WTC11 (cell line): Measurements from ENCODE around the gene SLC9A7. TPM values are rescaled to one million over a fixed set of nuclear protein-coding genes. Genes with fewer than 3 reads are reported as not detected.

Experiments
- ATAC-seq: fragments of 200-7000 bp; cut with Tn5 transposase; 2 replicates; pipeline ENCODE4 v1.10.0; 2021; ENCODE audit warnings: mild to moderate bottlenecking, moderate library complexity
- CTCF ChIA-PET: fragments of 300-600 bp; sonication (Branson Sonifier 250); formaldehyde crosslinking; loops from one replicate; lab custom pipeline; 2021; ENCODE audit warnings: antibody characterized with exemption; lab: Charles Lee
- POLR2A ChIA-PET: fragments of 350-600 bp; sonication (Branson Sonifier 250); formaldehyde crosslinking; loops from one replicate; lab custom pipeline; 2021; ENCODE audit warnings: antibody characterized with exemption; lab: Charles Lee
- DNase-seq: peaks from one replicate; pipeline ENCODE4 v3.0.0; 2021; ENCODE audit warnings: low spot score
- H3K27ac Mint-ChIP-seq: 2 replicates; pipeline ENCODE4 v1.8.0; 2021; ENCODE audit warnings: mixed read lengths
- H3K27me3 Mint-ChIP-seq: 2 replicates; pipeline ENCODE4 v1.8.0; 2021; ENCODE audit warnings: low read depth, mild to moderate bottlenecking, moderate library complexity, mixed read lengths
- H3K36me3 Mint-ChIP-seq: 2 replicates; pipeline ENCODE4 v1.8.0; 2021; ENCODE audit warnings: mixed read lengths
- H3K4me1 Mint-ChIP-seq: 2 replicates; pipeline ENCODE4 v1.8.0; 2022; ENCODE audit warnings: mixed read lengths
- H3K4me3 Mint-ChIP-seq: 2 replicates; pipeline ENCODE4 v1.8.0; 2021; ENCODE audit warnings: mild to moderate bottlenecking, moderate library complexity, mixed read lengths
- H3K9me3 Mint-ChIP-seq: 2 replicates; pipeline ENCODE4 v1.8.0; 2021; ENCODE audit warnings: mixed read lengths
- ATF1 ChIP-seq: sonication (generic); formaldehyde crosslinking; IDR thresholded peaks from 2 replicates; pipeline ENCODE4 v1.8.1; 2023; ENCODE audit warnings: mild to moderate bottlenecking, moderate library complexity, missing genetic modification reagents
- ATF6 ChIP-seq: sonication (generic); formaldehyde crosslinking; IDR thresholded peaks from 2 replicates; pipeline ENCODE4 v1.8.1; 2023; ENCODE audit warnings: mild to moderate bottlenecking, missing genetic modification reagents
- E2F5 ChIP-seq: sonication (generic); formaldehyde crosslinking; IDR thresholded peaks from 2 replicates; pipeline ENCODE4 v1.8.1; 2022; ENCODE audit warnings: mild to moderate bottlenecking, moderate library complexity, missing genetic modification reagents
- ELF4 ChIP-seq: sonication (generic); formaldehyde crosslinking; IDR thresholded peaks from 2 replicates; pipeline ENCODE4 v1.8.1; 2022; ENCODE audit warnings: low read depth, mild to moderate bottlenecking, moderate library complexity, missing genetic modification reagents
- EMX1 ChIP-seq: fragments of 250-450 bp; sonication (Bioruptor Pico); IDR thresholded peaks from 2 replicates; pipeline ENCODE4 v1.8.0; 2021; ENCODE audit warnings: mild to moderate bottlenecking
- FOXJ3 ChIP-seq: sonication (generic); formaldehyde crosslinking; IDR thresholded peaks from 2 replicates; pipeline ENCODE4 v1.9.0; 2021; ENCODE audit warnings: missing genetic modification reagents, mild to moderate bottlenecking, borderline replicate concordance
- JUN ChIP-seq: sonication (generic); formaldehyde crosslinking; IDR thresholded peaks from 2 replicates; pipeline ENCODE4 v1.8.0; 2023; ENCODE audit warnings: mild to moderate bottlenecking, missing genetic modification reagents
- NFE2L1 ChIP-seq: sonication (generic); formaldehyde crosslinking; IDR thresholded peaks from 2 replicates; pipeline ENCODE4 v1.8.1; 2023; ENCODE audit warnings: missing genetic modification reagents
- NR1H2 ChIP-seq: sonication (generic); formaldehyde crosslinking; IDR thresholded peaks from 2 replicates; pipeline ENCODE4 v1.9.0; 2021; ENCODE audit warnings: mild to moderate bottlenecking, moderate library complexity, missing genetic modification reagents
- OVOL2 ChIP-seq: fragments of 250-450 bp; sonication (Bioruptor Pico); IDR thresholded peaks from 2 replicates; pipeline ENCODE4 v1.9.0; 2021; ENCODE audit warnings: mild to moderate bottlenecking, borderline replicate concordance
- PRRX2 ChIP-seq: fragments of 250-450 bp; sonication (Bioruptor Pico); IDR thresholded peaks from 2 replicates; pipeline ENCODE4 v1.8.0; 2021; ENCODE audit warnings: mild to moderate bottlenecking
- RORB ChIP-seq: fragments of 250-450 bp; sonication (Bioruptor Pico); IDR thresholded peaks from 2 replicates; pipeline ENCODE4 v1.9.0; 2021; ENCODE audit warnings: mild to moderate bottlenecking
- SMAD3 ChIP-seq: sonication (generic); formaldehyde crosslinking; IDR thresholded peaks from 2 replicates; pipeline ENCODE4 v1.8.0; 2022; ENCODE audit warnings: missing genetic modification reagents, mild to moderate bottlenecking, borderline replicate concordance
- TEAD1 ChIP-seq: sonication (generic); formaldehyde crosslinking; IDR thresholded peaks from 2 replicates; pipeline ENCODE4 v1.8.0; 2022; ENCODE audit warnings: mild to moderate bottlenecking, missing genetic modification reagents
- TP53 ChIP-seq: sonication (generic); formaldehyde crosslinking; IDR thresholded peaks from 2 replicates; pipeline ENCODE4 v1.8.1; 2023; ENCODE audit warnings: mild to moderate bottlenecking, missing genetic modification reagents
- ZBTB21 ChIP-seq: sonication (generic); formaldehyde crosslinking; IDR thresholded peaks from 2 replicates; pipeline ENCODE4 v1.8.1; 2023; ENCODE audit warnings: mild to moderate bottlenecking, missing genetic modification reagents, borderline replicate concordance
- ZNF121 ChIP-seq: sonication (generic); formaldehyde crosslinking; IDR thresholded peaks from 2 replicates; pipeline ENCODE4 v1.8.0; 2023; ENCODE audit warnings: missing genetic modification reagents
- ZNF219 ChIP-seq: sonication (generic); formaldehyde crosslinking; IDR thresholded peaks from 2 replicates; pipeline ENCODE4 v1.8.0; 2023; ENCODE audit warnings: missing genetic modification reagents, mild to moderate bottlenecking, borderline replicate concordance
- total RNA-seq: library from RNA; stranded (reverse); gene quantifications from 3 replicates; pipeline ENCODE4 v1.2.3, GENCODE V29; 2021
- TF ChIP-seq, protein P1 (sequence below): sonication (generic); formaldehyde crosslinking; IDR thresholded peaks from 2 replicates; pipeline ENCODE4 v1.8.1; 2023; ENCODE audit warnings: mild to moderate bottlenecking, moderate library complexity, missing genetic modification reagents
- TF ChIP-seq, protein P2 (sequence below): sonication (generic); formaldehyde crosslinking; conservative IDR thresholded peaks from 2 replicates; pipeline ENCODE4 v1.8.1; 2022; ENCODE audit warnings: mild to moderate bottlenecking, missing genetic modification reagents
- TF ChIP-seq, protein P3 (sequence below): sonication (generic); formaldehyde crosslinking; IDR thresholded peaks from 2 replicates; pipeline ENCODE4 v1.8.1; 2023; ENCODE audit warnings: mild to moderate bottlenecking, missing genetic modification reagents, moderate library complexity
- TF ChIP-seq, protein P4 (sequence below): sonication (generic); formaldehyde crosslinking; IDR thresholded peaks from 2 replicates; pipeline ENCODE4 v1.8.0; 2022; ENCODE audit warnings: mild to moderate bottlenecking, missing genetic modification reagents

Gene SLC9A7
- total RNA-seq, 1 experiment from 2014 or later: 18.0 TPM

DNA sequence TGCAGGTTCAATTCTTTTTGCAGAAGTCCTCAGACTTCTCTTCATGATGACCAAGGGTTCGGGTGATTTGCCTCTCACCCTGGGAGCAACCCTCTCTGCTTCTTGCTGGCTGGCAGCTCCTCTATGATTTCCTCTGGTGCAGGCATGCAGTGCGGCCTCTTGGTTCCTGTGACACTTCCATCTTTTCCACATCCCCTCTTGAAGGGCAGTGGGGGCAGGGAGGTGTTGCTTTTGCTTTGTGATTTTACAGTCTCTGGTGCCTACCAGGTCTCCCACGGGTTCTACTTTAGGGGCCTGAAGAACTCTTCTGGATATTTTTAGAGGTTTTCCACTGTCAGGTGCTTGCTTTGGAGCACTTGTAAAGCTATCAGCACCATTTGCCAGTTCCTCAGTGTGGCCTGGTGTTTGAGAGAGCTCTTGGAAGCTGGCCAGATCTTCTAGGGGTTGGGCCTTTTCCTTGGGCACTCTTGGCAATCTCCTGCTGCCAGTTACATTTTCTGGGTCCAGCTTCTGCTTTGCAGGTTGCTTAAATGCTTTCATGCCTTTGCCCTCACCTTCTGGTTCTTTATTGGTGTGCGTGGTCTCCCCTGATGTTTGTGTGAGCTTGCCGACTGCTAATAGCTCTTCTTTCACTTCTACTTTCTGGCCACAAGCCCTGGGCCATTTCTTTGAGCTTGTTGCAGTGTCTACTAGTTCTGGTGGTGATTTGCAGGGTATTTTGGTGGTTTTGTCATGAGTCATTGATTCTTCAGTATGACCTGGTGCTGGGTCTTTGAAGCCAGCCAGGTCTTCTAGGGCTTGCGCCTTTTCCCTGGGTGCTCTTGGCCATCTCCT lies 196.9 kb downstream of the SLC9A7 start:
- Mint-ChIP-seq H3K27ac (peak overlapping the region; percentile 26), H3K27me3 (no peaks in the 10 kb centered on the region), H3K4me3 (no peak overlapping the region), H3K4me1 (peaks cover 10% of the 10 kb centered on the region), H3K9me3 (no peaks in the 10 kb centered on the region), H3K36me3 (peaks cover 3% of the 10 kb centered on the region)
- DNase-seq (no peak), ATAC-seq (no peak)
- CTCF ChIA-PET: no interaction called here
- TF ChIP-seq, protein P1, sequence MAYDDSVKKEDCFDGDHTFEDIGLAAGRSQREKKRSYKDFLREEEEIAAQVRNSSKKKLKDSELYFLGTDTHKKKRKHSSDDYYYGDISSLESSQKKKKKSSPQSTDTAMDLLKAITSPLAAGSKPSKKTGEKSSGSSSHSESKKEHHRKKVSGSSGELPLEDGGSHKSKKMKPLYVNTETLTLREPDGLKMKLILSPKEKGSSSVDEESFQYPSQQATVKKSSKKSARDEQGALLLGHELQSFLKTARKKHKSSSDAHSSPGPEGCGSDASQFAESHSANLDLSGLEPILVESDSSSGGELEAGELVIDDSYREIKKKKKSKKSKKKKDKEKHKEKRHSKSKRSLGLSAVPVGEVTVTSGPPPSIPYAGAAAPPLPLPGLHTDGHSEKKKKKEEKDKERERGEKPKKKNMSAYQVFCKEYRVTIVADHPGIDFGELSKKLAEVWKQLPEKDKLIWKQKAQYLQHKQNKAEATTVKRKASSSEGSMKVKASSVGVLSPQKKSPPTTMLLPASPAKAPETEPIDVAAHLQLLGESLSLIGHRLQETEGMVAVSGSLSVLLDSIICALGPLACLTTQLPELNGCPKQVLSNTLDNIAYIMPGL: no peak
- no peak for TF ChIP-seq NR1H2
- no peak for TF ChIP-seq ATF6 (CRISPR knock-in tag)
- TF ChIP-seq EMX1: no peak
- TF ChIP-seq, protein P2, sequence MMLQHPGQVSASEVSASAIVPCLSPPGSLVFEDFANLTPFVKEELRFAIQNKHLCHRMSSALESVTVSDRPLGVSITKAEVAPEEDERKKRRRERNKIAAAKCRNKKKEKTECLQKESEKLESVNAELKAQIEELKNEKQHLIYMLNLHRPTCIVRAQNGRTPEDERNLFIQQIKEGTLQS (CRISPR knock-in tag): no peak
- TF ChIP-seq ZNF121 (CRISPR knock-in tag): no peak
- no peak for TF ChIP-seq SMAD3 (CRISPR knock-in tag)
- TF ChIP-seq ZNF219 (CRISPR knock-in tag): no peak
- TF ChIP-seq, protein P3, sequence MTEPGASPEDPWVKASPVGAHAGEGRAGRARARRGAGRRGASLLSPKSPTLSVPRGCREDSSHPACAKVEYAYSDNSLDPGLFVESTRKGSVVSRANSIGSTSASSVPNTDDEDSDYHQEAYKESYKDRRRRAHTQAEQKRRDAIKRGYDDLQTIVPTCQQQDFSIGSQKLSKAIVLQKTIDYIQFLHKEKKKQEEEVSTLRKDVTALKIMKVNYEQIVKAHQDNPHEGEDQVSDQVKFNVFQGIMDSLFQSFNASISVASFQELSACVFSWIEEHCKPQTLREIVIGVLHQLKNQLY (CRISPR knock-in tag): no peak
- no peak for TF ChIP-seq FOXJ3 (CRISPR knock-in tag)
- no peak for TF ChIP-seq OVOL2 (CRISPR knock-in tag)
- TF ChIP-seq JUN (CRISPR knock-in tag): no peak
- TF ChIP-seq, protein P4, sequence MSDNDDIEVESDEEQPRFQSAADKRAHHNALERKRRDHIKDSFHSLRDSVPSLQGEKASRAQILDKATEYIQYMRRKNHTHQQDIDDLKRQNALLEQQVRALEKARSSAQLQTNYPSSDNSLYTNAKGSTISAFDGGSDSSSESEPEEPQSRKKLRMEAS (CRISPR knock-in tag): no peak
- no peak for TF ChIP-seq PRRX2 (CRISPR knock-in tag)
- no peak for TF ChIP-seq ATF1
- TF ChIP-seq E2F5 (CRISPR knock-in tag): no peak
- TF ChIP-seq ZBTB21 (CRISPR knock-in tag): no peak
- TF ChIP-seq ELF4 (CRISPR knock-in tag): no peak
- POLR2A ChIA-PET: no interaction called here

DNA sequence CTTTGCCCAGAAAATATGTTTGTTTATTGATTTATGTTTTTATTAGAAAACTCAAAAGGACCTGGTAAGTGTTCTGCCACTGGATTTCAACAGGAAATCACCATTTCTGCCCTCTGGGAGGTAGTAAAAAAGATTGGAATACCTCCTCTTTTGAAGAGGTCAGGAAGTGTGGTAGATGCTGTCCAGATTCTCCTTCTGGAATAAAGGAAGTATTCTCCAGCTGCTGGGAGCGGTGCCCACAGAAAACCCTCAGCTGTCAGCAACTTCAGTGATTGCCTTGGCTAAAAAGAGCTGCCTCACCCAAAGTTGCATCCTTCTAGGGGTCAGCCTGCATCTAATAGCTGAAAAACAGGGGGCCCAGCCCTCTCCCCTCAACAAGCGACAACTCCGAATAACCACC lies 199.9 kb downstream of the SLC9A7 start:
- DNase-seq (no peak), ATAC-seq (no peak)
- peaks cover 15% of the 10 kb centered on the region for H3K4me1 Mint-ChIP-seq
- no peaks in the 10 kb centered on the region for H3K27me3 Mint-ChIP-seq
- no peaks in the 10 kb centered on the region for H3K9me3 Mint-ChIP-seq
- no peak for TF ChIP-seq TEAD1
- TF ChIP-seq NFE2L1 (CRISPR knock-in tag): no peak
- TF ChIP-seq, protein P3 (CRISPR knock-in tag): no peak
- TF ChIP-seq E2F5 (CRISPR knock-in tag): no peak
- TF ChIP-seq TP53 (CRISPR knock-in tag): no peak
- no peak for TF ChIP-seq FOXJ3 (CRISPR knock-in tag)
- no peak for TF ChIP-seq NR1H2
- TF ChIP-seq RORB (CRISPR knock-in tag): no peak
- ChIA-PET POLR2A (no interaction called here), CTCF (no interaction called here)
- peaks cover 7% of the 10 kb centered on the region for H3K36me3 Mint-ChIP-seq
- H3K4me3 Mint-ChIP-seq: no peak overlapping the region
- H3K27ac Mint-ChIP-seq: no peak overlapping the region
